ENCODE measurements around the gene SERINC3.

GRCh38 chr20:44475372-44475693 lies 46.5 kb downstream of the SERINC3 start:
- TF ChIP-seq ZNF274 (IDR thresholded peaks at IDR 0.05; ENCODE audit: low read depth, low read length), result no peak
- TF ChIP-seq YY1 (IDR thresholded peaks at IDR 0.05; ENCODE audit: insufficient read depth, insufficient read length), result no peak
- TF ChIP-seq SUZ12 (IDR thresholded peaks at IDR 0.05; ENCODE audit: extremely low read depth, insufficient read depth, insufficient read length), result no peak
